SK-N-MC (cell line): ENCODE data around the gene CAB39L.

Experiments used
- DNase-seq: peaks from one replicate; pipeline ENCODE4 v3.0.0-alpha.2; 2011; ENCODE audit warnings: low read depth, low spot score
- H3K27ac ChIP-seq: fragments of 200-600 bp; sonication (generic); 2 replicates; pipeline ENCODE4 v1.5.1; 2016; ENCODE audit warnings: mixed run types
- H3K36me3 ChIP-seq: fragments of 200-600 bp; sonication (generic); 2 replicates; pipeline ENCODE4 v1.6.1; 2017; ENCODE audit warnings: antibody characterized with exemption, low read length, mixed read lengths; ENCODE audit not compliant: insufficient read depth
- H3K4me3 ChIP-seq: fragments of 200-600 bp; sonication (generic); 2 replicates; pipeline ENCODE4 v1.5.1; 2016
- H3K9ac ChIP-seq: fragments of 200-600 bp; sonication (generic); 2 replicates; pipeline ENCODE4 v1.8.0; 2017; ENCODE audit warnings: mixed run types, mixed read lengths; ENCODE audit not compliant: insufficient read length
- H3K9me3 ChIP-seq: fragments of 200-600 bp; sonication (generic); 2 replicates; pipeline ENCODE4 v1.6.1; 2017; ENCODE audit warnings: low read depth, mild to moderate bottlenecking, antibody characterized with exemption, low read length, moderate library complexity, mixed read lengths
- EZH2 ChIP-seq: fragments of 200-600 bp; sonication (generic); IDR thresholded peaks from one replicate; pipeline ENCODE4 v1.6.1; 2017; ENCODE audit warnings: antibody characterized with exemption
- FOXP2 ChIP-seq: optimal IDR thresholded peaks from 2 replicates; pipeline ENCODE3; 2011; ENCODE audit warnings: mild to moderate bottlenecking, moderate library complexity; ENCODE audit not compliant: insufficient read depth; ENCODE audit errors: extremely low read length, control extremely low read depth
- POLR2AphosphoS5 ChIP-seq: IDR thresholded peaks from 2 replicates; pipeline ENCODE4 v1.6.1; 2012; ENCODE audit warnings: mild to moderate bottlenecking, low read depth, low read length, borderline replicate concordance

CAB39L gene

GRCh38 chr13:49399801-49400472, 43.9 kb downstream of the CAB39L start:
- Histone ChIP-seq H3K9me3 (no peaks in the 10 kb centered on the region), H3K27ac (no peak overlapping the region), H3K9ac (no peak overlapping the region), H3K36me3 (no peaks in the 10 kb centered on the region), H3K4me3 (no peak overlapping the region)
- TF ChIP-seq POLR2AphosphoS5 (no peak), FOXP2 (no peak), EZH2 (no peak)
- DNase-seq, result no peak

GRCh38 chr13:49395878-49396380, 47.9 kb downstream of the CAB39L start:
- Histone ChIP-seq H3K36me3 (no peaks in the 10 kb centered on the region), H3K9me3 (no peaks in the 10 kb centered on the region), H3K27ac (no peak overlapping the region), H3K4me3 (no peak overlapping the region), H3K9ac (no peak overlapping the region)
- TF ChIP-seq EZH2 (no peak), FOXP2 (no peak), POLR2AphosphoS5 (no peak)
- DNase-seq, result no peak

- no peaks in the 10 kb centered on the region for H3K36me3 ChIP-seq
- DNase-seq, result no peak
- H3K4me3 ChIP-seq, result no peak overlapping the region
- TF ChIP-seq FOXP2, result no peak
- TF ChIP-seq POLR2AphosphoS5, result no peak
- TF ChIP-seq EZH2, result no peak
- no peaks in the 10 kb centered on the region for H3K9me3 ChIP-seq
- H3K27ac ChIP-seq, result no peak overlapping the region
- no peak overlapping the region for H3K9ac ChIP-seq
These were observed 48.4 kb downstream of the CAB39L start for GRCh38 chr13:49395451-49395865.

- no peak overlapping the region for H3K4me3 ChIP-seq
- DNase-seq, result no peak
- no peaks in the 10 kb centered on the region for H3K9me3 ChIP-seq
- TF ChIP-seq EZH2 (no peak), FOXP2 (no peak), POLR2AphosphoS5 (no peak)
- no peak overlapping the region for H3K9ac ChIP-seq
- no peak overlapping the region for H3K27ac ChIP-seq
- no peaks in the 10 kb centered on the region for H3K36me3 ChIP-seq
These were observed 55.7 kb downstream of the CAB39L start for GRCh38 chr13:49388091-49388635.

- DNase-seq, result no peak
- TF ChIP-seq EZH2, result no peak
- TF ChIP-seq POLR2AphosphoS5, result no peak
These were observed 57.2 kb downstream of the CAB39L start for GRCh38 chr13:49386664-49387063.

GRCh38 chr13:49376121-49376520, 67.7 kb downstream of the CAB39L start:
- no peak overlapping the region for H3K4me3 ChIP-seq
- no peaks in the 10 kb centered on the region for H3K9me3 ChIP-seq
- H3K36me3 ChIP-seq, result no peaks in the 10 kb centered on the region
- TF ChIP-seq EZH2 (no peak), POLR2AphosphoS5 (no peak), FOXP2 (no peak)
- H3K9ac ChIP-seq, result no peak overlapping the region
- no peak for DNase-seq
- no peak overlapping the region for H3K27ac ChIP-seq

More at GRCh38 chr13:49386664-49387063, 57.2 kb downstream of the CAB39L start:
- no peaks in the 10 kb centered on the region for H3K9me3 ChIP-seq
- H3K9ac ChIP-seq, result no peak overlapping the region
- H3K27ac ChIP-seq, result no peak overlapping the region
- no peak overlapping the region for H3K4me3 ChIP-seq
- no peaks in the 10 kb centered on the region for H3K36me3 ChIP-seq

GRCh38 chr13:49374585-49375290, 69.1 kb downstream of the CAB39L start:
- Histone ChIP-seq H3K9me3 (no peaks in the 10 kb centered on the region), H3K9ac (no peak overlapping the region), H3K4me3 (no peak overlapping the region), H3K36me3 (no peaks in the 10 kb centered on the region), H3K27ac (no peak overlapping the region)
- DNase-seq, result no peak
- no peak for TF ChIP-seq POLR2AphosphoS5
- no peak for TF ChIP-seq EZH2
- TF ChIP-seq FOXP2, result no peak

- no peak for TF ChIP-seq POLR2AphosphoS5
- no peak for TF ChIP-seq FOXP2
- no peak for TF ChIP-seq EZH2
- no peak for DNase-seq
These were observed 70.1 kb downstream of the CAB39L start for GRCh38 chr13:49373716-49374115.

More at GRCh38 chr13:49373716-49374115, 70.1 kb downstream of the CAB39L start:
- no peaks in the 10 kb centered on the region for H3K9me3 ChIP-seq
- H3K9ac ChIP-seq, result no peak overlapping the region
- H3K36me3 ChIP-seq, result no peaks in the 10 kb centered on the region
- H3K27ac ChIP-seq, result no peak overlapping the region
- H3K4me3 ChIP-seq, result no peak overlapping the region
